ENCODE measurements around the gene TMBIM4.
"Not testable (repeated sequence)": the region's sequence is repeated elsewhere in the genome, so short reads cannot be mapped to it uniquely, and the experiment has no call there.

TMBIM4 gene, protein sequence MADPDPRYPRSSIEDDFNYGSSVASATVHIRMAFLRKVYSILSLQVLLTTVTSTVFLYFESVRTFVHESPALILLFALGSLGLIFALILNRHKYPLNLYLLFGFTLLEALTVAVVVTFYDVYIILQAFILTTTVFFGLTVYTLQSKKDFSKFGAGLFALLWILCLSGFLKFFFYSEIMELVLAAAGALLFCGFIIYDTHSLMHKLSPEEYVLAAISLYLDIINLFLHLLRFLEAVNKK

DNA sequence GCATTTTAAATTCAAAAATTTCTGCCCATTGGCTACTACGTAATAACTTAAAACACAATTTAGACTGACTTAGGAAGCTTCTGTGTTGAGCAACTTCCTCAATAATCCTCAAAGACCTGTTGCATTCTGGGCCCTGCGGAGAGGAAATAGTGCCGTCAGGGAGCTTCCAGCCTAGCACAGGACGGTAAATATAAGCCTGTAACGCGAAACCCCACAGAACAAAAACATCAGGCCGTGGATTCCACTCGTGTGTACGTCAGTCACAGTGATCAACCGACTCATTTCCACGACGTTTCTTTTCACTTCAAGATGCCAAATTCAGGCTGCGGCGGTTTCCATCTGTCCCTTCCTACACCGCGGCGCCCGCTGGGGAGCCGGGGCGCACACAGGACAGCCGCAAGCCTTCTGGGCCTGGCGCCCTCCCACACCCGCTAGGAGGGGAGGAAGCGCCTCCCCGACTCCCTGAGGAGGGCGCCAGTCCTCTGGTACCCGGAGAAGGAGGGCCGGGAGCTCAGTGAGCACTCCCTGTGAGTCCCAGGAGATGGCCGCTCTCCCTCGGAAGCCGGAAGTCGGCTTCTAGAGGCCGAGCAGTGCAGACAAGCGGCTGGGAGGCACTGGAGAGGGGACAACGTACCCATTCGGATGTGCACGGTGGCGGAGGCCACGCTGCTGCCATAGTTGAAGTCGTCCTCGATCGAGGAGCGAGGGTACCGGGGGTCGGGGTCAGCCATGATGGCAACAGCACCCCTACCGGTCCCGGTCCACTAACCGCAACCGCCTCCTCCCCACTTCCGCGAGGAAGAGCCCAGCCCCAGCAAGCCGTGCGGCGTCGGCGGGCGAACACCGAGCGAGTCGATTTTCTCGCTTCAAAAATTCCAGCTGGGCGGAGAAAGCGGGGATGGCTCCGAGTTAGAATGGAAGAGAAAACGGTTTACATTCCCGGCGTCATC, at the start of gene TMBIM4:
Gene TMBIM4, minus strand, starts transcription at position 776 of the 950 bp plus-strand sequence. Its CDS starts 45 bp downstream, at position 731.
- peak; percentile 65 for DNase-seq (ENCODE audit: low read depth, low spot score)

DNA sequence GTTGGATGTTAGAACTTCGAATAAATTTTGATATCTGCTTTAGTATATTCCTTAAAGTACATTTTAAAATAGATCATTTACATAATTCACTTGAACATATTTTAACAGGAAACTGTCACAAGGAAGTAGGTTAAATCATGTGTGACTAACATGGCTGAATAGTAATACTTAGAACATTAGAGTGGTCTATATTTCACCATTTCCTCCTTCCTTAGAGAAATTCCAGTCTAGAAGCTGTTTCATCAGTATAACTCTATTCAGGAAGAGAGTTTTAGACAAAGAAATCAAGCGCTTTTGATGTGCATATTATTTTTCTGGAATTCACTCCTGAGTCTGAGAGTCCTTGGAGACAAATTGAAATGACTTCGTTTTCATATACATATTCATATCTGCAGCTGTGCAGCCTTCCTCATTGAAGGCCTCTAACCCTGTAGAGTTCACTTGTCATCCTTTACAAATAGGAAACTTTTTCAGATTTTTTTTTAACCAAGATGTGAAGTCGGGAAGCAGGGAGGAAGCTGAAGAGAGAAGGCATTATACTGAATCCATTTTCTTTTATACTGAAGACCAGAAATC, 47.6 kb upstream of the TMBIM4 start:
- no peak for DNase-seq (ENCODE audit: low read depth, low spot score)

DNA sequence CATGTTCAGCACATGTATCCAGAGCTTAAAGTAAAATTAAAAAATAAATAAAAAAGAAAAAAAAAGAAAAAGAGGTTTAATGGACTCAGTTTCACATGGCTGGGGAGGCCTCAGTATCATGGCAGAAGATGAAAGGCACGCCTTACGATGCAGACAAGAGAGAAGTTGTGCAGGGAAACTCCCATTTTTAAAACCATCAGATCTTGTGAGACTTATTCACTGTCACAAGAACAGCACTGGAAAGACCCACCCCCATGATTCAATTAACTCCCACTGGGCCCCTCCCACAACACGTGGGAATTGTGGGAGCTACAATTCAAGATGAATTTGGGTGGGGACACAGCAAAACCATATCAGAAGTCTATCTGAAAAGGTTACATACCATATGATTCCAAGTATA, 43.2 kb upstream of the TMBIM4 start:
- not testable (repeated sequence) for DNase-seq (ENCODE audit: low read depth, low spot score)

DNA sequence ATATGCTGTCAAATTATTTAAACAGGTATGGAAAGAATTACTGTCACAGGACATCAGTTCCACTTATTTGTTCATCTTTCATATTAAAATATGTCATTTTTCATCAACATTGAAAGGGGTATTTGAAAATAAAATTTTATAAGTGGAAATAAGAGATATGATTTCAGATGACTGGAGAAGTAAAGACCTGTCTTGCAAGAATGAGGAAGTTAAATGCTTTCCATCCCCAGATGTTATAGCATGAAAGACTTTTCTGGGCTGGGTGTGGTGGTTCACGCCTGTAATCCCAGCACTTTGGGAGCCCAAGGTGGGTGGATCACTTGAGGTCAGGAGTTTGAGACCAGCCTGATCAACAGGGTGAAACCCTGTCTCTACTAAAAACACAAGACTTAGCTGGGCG, 41.8 kb upstream of the TMBIM4 start:
- DNase-seq (ENCODE audit: low read depth, low spot score): not testable (repeated sequence)

DNA sequence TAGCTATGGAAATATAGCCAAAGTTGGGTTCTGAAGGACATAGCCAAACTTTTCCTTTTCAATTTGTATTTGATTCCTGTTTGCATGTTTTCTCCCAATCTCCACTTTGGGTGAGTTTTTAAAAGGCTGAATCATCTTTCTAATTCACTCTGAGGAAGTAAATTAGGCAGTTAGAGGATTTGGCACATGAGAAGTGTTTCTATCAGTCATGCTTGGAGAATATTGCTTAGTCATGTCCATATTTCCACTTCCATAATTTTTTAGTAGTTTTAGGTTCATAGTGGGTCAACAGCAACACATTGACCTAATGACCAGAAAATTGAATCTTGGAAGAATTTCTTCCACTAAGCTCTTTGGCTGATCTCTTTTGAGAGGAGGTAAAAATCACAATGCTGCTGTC, 41.0 kb upstream of the TMBIM4 start:
- DNase-seq (ENCODE audit: low read depth, low spot score): no peak

DNA sequence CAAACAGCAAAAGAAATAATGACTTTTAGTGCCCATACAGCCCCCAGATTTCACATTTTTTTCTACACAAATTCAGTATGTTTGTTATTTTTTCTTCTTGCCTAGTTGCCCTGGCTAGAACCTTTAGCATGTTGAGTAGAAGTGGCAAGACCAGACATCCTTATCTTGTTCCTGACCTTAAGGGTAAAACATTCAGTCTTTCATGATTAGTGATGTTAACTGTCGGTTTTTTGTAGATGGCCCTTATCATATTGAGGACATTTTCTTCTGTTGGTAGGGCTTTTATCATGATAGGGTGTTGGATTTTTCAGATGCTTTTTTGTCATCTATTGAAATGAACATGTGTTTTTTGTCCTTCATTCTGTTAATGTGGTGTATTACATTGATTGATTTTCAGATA, 36.3 kb upstream of the TMBIM4 start:
- no peak for DNase-seq (ENCODE audit: low read depth, low spot score)

DNA sequence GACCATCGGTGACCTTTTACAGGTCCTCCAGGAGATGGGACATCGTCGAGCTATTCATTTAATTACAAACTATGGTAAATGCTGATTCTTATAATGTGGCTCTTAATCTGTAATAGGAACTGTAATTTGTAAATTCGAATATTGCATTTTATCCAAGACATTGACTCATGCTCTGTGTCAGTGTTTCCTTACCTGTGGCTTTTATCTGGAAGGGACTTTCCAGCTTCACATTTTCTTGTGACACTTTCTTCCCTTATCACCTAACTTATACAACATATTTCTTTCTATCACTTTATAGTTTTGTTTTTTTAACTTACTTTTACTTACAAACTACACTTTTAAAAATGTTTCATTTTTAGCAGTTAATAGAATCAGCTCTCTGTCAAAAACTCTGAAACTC, 34.0 kb upstream of the TMBIM4 start:
- no peak for DNase-seq (ENCODE audit: low read depth, low spot score)

DNA sequence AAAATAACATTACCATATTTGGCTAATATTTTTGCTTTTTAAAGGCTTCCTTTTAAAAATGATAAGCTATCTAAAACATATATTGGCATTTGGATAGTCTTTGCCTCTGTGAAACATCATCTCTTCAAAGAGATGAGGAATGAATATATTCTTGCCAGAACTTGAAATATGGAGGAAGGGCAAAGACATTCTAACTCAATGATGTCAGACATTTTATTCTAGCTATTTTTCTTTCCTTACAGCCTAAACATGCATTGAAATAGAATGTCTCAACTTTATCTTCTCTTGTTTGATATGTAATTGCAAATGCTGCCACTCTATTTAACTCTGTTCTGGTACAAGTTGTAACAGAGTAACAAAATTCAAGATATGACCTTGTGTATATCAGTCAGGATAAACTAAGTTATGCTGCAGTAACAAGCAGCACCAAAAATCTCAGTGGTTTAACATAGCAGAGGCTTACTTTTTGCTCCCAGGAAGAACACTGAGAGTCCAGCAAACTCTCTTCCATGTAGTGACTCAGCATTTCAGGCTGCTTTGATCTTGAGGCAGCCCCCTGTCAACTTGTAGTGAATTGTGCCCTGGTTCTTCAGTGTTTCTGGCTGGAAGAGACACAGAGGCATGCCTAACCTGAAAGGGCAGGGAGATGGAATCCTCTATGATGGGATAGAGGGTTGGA, 30.2 kb upstream of the TMBIM4 start:
- DNase-seq (ENCODE audit: low read depth, low spot score): no peak

DNA sequence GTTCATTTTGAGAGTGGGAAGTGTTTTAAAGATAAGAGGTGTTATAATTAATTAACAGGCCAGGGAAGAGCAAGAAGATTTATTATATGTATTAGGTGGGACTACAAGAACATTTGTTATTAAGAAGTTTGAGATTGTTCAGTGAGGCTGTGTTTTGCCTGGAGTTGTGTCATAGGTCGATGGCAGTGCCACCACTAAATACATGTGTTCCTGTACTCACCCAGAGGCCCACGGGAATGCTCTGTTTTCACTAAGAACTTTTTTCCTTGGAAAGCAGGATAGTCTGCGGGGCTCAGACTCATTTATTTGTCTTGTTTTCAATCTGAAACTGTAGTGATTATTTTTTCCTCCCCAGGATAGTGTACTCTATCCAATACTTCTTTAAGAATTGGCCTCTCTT, 29.3 kb upstream of the TMBIM4 start:
- no peak for DNase-seq (ENCODE audit: low read depth, low spot score)

DNA sequence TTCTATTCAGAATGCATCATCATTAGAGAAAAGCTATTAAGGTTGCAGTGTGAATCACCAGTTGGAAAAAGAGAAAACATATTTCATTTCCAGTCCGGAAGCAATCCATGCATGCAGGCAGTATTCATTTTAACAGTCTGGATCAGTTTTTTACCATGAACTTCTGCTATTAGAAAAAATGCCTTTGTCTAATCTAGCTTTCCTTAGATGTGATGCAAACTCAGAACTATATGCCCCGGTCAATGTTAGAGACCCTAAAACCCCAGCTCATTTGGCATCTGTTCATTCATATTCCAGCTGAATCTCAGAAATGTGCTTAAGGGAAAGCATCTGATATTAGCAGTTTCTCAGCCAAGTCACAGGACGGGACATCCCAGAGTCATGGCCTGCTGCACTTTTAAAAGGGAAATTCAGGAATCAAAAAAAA, 27.7 kb upstream of the TMBIM4 start:
- DNase-seq (ENCODE audit: low read depth, low spot score): no peak

DNA sequence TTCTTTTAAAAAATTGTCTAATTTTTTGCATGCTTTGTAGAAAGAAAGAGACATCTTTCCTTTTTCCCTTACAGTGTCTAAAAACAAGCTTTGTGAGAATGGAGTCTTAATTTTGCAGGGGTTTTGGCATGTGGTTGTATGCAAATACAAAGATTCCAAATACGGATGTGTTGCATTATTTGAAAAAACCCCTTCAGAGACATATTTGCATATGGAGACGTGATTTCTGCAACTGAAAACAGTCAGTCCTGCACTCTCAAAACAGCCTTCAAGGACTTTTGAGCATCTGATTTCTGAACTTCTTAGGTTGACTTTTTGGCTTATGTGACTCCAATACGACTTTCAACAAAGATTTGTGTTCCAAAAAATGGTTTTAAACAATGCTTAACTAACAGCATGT, 27.0 kb upstream of the TMBIM4 start:
- no peak for DNase-seq (ENCODE audit: low read depth, low spot score)

DNA sequence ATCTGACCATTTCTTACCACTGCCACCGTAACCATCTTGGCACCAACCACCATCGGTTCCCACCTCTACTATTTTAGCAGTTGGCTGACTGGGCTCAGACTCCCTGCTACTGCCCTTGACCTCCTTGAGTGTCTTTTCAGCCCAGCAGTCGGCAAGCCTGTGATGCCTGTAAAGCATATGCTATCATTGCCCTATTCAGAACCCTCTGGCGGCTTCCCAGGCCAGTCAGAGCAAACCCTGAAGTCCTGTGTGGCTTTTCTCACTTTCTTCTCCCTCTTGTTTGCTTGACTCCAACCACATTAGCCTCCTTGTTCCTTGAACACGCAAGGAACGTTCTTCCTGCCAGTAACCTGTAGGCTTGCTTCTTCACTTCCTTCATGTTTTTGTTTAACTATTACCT, 25.4 kb upstream of the TMBIM4 start:
- DNase-seq (ENCODE audit: low read depth, low spot score): no peak

DNA sequence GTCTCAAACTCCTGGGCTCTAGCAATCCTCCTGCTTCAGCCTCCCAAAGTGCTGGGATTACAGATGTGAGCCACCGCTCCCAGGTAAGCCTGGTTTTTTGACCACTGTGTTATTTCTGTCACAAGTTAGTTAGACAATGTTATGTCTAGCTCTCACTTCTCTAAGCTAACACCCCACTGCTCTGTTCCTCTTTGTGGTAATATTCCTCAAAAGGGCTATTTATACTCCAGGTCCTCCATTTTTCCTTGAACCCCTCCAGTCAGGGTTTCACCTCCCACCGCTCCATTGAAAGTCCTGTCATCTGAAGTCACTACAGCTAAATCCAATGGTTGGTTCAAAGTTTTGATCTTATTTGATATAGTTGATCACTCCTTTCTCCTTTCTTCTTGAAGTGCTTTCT, 24.3 kb upstream of the TMBIM4 start:
- DNase-seq (ENCODE audit: low read depth, low spot score): no peak

DNA sequence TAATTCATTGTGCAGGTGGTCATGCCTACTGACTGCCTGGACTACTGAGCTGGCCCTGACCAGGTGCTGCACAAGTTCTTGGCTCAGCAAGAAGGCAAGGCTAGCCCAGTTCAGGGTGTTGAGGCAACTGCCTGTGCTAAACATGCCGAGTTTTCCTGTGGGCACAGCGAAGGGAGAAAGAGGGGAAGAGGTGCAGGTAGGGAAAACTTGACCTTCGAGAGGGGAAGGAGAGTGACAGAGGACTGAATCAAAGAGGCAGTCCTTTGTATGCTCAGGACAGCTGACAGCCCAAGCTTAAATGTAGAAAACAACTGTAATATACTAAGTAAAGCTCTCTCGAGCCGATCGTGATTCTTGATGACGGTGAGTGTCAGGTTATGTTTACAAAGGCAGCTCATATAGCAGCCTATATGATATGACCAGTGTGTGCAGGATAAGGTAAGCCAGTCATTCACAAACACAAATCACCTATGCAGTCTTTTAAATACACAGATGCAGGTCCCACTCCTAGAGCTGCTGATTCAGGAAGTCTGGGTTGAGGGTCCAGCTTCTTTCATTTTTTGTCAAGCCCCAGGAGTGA, 21.8 kb upstream of the TMBIM4 start:
- no peak for DNase-seq (ENCODE audit: low read depth, low spot score)

DNA sequence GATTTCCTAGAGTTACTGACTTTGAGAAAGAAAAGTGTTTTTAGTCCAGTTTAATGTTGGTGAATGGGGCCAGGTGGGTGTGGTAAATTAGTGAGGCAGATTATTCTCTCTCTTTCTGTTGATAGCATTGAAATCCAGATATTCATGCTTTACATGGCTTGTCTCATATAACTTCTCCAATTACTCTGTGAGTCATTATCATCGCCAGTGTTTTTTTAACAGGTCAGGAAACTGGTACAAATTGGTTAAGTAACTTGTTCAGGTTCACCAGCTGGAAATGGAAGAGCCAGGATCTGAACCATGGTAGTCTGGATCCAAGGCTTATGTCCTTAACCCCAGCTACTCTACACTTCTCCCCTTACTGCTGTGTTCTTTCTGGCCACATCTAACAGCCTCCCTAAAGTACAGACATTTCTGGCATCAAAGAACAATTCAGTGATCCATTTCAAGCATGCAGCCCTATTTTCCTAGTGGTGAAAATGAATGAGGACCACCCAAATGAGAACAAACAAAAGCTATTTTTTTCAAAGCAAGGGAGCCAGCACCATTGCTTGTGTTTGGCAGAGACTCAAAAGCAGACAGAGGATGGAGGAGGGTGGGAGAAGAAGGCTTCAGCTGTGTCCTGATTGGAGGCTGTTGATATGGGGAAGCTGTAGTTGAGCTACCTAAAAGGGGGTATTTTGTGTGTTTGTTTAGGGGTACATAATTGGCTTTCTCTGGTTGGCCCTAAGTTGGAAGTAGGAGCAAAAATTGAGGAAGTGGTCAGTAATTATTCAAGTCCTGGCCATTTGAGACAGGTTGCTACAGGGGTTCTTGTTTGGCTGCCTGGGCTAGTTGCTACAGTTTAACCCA, 20.9 kb upstream of the TMBIM4 start:
- DNase-seq (ENCODE audit: low read depth, low spot score): no peak

DNA sequence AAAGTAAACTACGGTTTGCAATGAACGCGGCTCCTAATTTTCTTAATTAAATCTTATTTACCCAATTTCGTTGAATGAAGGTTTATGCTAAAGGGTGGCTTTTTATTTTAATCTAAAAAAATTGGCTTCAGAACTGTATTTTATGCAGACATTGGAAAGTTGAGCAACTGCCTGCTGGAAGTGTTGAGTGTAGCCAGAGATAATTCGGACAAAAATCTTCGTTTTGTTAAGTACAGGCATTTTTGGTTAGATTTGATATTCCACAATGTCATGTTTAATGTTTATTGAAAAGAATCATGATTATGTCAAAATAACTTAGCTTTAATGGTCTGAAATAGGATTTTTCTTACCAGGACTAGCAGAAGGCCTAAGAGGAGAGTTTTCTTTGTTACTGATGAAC, 20.1 kb upstream of the TMBIM4 start:
- DNase-seq (ENCODE audit: low read depth, low spot score): no peak

DNA sequence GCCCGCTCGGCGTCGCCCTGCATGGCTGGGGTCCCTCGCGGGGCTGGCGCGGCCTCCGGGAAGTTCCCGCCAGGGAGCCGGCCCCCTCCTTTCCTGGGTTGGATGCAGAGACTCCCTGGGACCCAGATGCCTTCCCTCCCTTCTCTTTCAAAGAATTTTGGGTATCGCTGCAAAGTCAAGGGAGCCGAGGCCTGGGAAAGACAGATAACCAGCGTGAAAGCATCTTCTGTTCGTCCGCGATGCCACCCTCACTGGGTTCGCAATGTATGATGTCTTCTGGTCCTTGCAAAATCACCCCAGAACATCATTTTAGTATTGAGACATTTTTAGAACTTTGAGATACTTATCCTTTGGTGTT, 19.7 kb upstream of the TMBIM4 start:
- no peak for DNase-seq (ENCODE audit: low read depth, low spot score)

DNA sequence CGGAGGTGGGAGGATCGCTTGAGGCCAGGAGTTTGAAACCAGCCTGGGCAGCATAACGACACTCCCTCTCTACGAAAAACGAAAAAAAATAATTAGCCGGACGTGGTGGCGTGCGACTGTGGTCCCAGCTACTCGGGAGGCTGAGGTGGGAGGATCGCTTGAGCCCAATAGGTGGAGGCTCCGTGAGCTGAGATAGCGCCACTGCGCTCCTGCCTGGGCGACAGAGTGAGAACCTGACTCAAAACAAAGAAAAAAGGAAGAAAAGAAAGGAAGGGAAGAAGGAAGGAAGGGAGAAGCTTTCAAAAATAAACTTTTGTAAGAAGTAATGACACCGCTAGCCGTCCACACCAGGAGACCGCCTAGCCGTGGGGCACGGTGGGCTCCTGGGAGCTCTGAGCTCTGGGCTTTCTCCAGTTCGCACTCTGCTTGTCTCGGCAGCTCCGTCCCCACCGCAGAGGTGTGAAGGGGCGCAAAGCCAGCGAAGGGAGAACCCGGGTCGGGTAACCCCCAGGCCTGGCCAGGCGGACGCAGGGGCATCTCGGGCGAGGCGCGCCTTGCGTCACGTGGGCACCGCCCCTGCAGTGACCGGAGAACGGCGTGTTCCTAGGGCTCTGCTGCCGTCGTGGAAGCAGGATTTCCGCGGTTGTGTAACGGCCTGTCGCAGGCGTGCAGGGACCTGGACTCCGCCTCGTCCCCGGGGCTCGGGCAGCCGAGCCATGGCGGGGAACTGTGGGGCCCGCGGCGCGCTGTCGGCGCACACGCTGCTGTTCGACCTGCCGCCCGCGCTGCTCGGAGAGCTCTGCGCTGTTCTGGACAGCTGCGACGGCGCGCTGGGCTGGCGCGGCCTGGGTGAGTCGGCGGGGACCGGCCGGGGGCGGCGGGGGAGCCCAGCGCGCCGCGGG, 19.0 kb upstream of the TMBIM4 start, which contains the start of gene IRAK3:
Gene IRAK3, plus strand, starts transcription at position 631 of the 902 bp plus-strand sequence. Its CDS starts 86 bp downstream, at position 717.
- no peak for DNase-seq (ENCODE audit: low read depth, low spot score)

DNA sequence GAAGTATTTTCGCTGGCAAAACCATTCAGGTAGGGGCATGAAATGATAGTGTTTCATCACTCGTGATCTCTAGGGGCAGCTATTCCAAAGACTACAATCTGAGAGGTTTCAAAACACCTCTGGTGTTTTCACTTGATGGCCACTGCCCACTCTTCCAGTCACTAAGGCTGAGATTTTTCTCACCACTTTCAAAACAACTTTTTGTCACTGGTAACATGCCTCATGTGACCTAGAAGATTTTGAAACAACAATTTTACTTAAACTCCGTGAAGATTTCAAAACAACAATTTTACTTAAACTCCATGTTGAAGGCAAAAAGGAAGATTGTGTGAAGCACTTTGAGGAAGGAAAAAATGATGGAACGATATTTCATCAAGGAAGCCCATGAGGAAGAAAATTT, 18.0 kb upstream of the TMBIM4 start:
- DNase-seq (ENCODE audit: low read depth, low spot score): no peak

DNA sequence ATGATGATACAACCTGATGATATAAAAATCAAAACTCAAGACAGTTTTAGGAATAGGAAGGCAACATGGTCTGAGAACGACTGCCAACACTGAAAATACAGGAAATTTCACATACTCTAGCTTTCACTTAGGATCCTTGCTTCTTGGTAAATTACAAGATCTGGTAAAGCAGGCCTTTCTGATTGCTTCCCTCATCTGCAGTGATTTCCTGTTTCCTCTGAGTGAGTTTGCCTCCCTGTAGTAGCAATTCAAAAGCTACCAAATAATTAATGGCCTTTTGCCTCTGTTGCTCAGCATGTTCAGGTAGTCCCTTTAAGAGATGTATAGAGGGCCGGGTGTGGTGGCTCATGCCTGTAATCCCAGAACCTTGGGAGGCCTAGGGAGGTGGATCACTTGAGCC, 17.2 kb upstream of the TMBIM4 start:
- no peak for DNase-seq (ENCODE audit: low read depth, low spot score)

Measured in activated naive CD8-positive, alpha-beta T cell treated with anti-CD3 and anti-CD28 coated beads, Interleukin-2, amount 50 U/mL, for 16 hours (primary cell).